ENCODE measurements around the gene UBXN6.

Gene UBXN6

DNA sequence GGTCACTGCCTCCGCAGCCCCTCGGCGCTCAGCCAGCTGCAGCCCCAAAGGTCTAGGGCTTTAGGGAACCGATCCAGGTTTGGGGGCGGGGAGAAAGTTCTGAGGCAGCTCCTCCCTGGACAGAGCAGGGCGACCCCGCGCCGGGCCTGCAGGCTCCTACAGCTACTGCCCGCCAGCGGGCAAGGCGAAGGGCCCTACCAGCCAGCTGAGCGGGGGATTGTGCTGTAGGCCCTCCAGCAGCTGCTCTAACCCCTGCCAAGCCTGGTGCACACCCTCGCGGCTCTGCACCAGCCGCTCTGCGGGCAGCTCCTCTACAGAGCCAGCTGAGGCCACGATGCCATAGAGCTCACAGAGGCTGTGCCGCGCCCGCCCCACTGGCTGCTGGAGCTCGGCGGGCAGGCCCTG lies 46.7 kb upstream of the UBXN6 start:
- H3K27me3 Mint-ChIP-seq (ENCODE audit: low read depth) = no peaks in the 10 kb centered on the region
- peaks cover 18% of the 10 kb centered on the region for H3K36me3 Mint-ChIP-seq (ENCODE audit: low read depth)
- TF ChIP-seq, protein P1, sequence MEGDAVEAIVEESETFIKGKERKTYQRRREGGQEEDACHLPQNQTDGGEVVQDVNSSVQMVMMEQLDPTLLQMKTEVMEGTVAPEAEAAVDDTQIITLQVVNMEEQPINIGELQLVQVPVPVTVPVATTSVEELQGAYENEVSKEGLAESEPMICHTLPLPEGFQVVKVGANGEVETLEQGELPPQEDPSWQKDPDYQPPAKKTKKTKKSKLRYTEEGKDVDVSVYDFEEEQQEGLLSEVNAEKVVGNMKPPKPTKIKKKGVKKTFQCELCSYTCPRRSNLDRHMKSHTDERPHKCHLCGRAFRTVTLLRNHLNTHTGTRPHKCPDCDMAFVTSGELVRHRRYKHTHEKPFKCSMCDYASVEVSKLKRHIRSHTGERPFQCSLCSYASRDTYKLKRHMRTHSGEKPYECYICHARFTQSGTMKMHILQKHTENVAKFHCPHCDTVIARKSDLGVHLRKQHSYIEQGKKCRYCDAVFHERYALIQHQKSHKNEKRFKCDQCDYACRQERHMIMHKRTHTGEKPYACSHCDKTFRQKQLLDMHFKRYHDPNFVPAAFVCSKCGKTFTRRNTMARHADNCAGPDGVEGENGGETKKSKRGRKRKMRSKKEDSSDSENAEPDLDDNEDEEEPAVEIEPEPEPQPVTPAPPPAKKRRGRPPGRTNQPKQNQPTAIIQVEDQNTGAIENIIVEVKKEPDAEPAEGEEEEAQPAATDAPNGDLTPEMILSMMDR (IDR thresholded peaks at IDR 0.05; ENCODE audit: unreplicated experiment in 3 of 3) = no peak
- no peak overlapping the region for H3K27ac Mint-ChIP-seq
- no peaks in the 10 kb centered on the region for H3K9me3 Mint-ChIP-seq
- no peak overlapping the region for H3K4me3 Mint-ChIP-seq
- no peaks in the 10 kb centered on the region for H3K4me1 Mint-ChIP-seq

DNA sequence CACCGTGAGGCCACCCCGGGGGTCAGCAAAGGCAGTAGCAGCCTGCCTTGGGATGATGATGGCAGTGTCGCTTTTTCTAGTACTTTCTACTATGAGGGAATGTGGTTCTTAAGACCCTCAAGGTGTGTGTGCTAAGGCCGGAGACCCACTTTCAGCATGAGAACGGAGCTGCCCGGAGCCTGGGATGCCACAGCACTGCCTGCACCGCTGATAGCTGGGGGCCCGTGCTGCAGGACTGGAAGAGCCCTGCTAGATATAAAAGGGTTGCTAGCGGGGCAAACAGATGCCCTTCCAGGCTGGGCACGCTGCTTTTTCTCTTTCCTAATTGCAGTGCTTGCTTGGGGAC lies 46.2 kb upstream of the UBXN6 start:
- no peaks in the 10 kb centered on the region for H3K4me1 Mint-ChIP-seq
- no peak overlapping the region for H3K4me3 Mint-ChIP-seq
- no peak overlapping the region for H3K27ac Mint-ChIP-seq
- H3K27me3 Mint-ChIP-seq (ENCODE audit: low read depth) = no peaks in the 10 kb centered on the region
- TF ChIP-seq, protein P1 (IDR thresholded peaks at IDR 0.05; ENCODE audit: unreplicated experiment in 3 of 3) = no peak
- H3K9me3 Mint-ChIP-seq = no peaks in the 10 kb centered on the region
- peaks cover 20% of the 10 kb centered on the region for H3K36me3 Mint-ChIP-seq (ENCODE audit: low read depth)

DNA sequence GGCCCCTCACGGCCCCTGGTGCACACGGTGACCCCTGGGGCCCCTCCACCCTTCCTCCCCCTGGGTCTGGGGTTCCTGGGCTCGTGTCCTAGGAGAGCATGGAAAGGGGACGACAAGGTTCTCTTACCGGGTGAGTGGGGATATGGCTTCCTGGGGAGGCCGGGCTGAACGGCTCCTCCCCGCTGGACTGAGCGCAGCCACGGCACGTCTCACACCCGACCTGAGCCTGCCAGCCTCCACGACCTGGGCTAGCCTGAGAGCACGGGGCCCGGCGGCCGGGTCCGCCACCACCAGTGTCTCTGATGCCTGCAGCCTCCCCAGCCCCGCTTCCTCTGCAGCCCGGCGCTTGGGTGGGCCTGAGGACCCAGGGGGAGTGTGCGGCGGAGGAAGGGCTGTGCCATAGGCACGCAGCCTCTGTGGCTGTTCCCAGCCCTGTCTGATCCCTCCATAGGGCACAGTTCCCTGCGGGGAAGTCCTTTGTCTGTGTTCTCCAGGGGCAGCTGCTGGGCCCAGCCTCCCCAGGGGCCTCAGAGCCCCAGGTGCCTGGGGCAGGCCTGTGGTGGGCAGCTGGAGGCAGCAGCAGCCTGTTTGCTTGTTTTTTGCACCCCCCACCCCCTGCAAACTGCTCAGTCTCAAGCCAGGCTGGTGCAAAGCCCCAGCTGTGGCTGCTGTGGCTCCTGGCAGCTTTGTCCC lies 45.7 kb upstream of the UBXN6 start:
- Mint-ChIP-seq H3K4me1 (no peaks in the 10 kb centered on the region), H3K4me3 (no peak overlapping the region), H3K27me3 (ENCODE audit: low read depth) (no peaks in the 10 kb centered on the region), H3K27ac (no peak overlapping the region), H3K36me3 (ENCODE audit: low read depth) (peaks cover 20% of the 10 kb centered on the region), H3K9me3 (no peaks in the 10 kb centered on the region)
- TF ChIP-seq, protein P1 (IDR thresholded peaks at IDR 0.05; ENCODE audit: unreplicated experiment in 3 of 3) = no peak

DNA sequence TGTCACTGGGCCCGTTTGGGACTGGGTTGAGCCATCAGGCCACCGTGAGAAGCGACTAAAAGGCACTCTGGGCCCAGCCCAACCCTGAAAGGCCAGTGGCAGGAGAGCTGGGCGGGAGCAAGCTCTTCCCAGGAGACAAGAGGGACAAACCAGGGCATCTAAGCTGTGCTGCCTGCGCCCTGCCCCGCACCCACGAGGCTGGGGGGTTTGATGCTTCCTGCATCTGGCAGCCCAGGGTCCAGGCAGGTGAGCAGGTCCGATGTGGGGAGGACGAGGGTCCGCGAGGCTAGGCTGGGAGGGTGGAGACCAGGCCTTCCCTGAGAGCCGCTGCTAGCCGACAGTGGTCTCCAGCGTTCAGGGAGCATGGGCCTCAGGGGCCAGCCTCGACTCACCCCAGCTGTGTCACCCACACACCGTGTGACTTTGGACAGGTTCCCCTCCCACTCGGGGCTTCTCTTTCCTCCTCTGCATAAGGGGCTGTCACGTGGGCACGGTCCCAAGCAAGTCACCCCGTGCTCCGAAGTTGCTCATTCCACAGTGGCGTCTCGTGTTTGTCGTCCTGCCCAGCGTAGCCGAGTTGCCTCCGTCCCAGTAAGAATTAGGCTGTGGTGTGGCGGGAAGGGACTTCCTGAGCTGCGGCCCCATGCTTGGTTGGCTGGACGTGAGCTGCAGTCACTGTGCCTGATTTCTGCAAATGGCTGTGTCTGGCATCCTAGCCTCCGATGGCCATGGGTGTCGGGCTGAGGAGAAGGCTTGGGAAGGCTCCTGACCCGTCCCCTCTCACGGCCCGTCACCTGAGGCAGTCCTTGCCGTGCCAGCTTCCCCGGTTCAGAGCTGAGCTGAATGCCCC lies 44.9 kb upstream of the UBXN6 start:
- Mint-ChIP-seq H3K36me3 (ENCODE audit: low read depth) (peaks cover 20% of the 10 kb centered on the region), H3K4me3 (no peak overlapping the region), H3K4me1 (no peaks in the 10 kb centered on the region), H3K27me3 (ENCODE audit: low read depth) (no peaks in the 10 kb centered on the region), H3K27ac (no peak overlapping the region), H3K9me3 (no peaks in the 10 kb centered on the region)
- TF ChIP-seq, protein P1 (IDR thresholded peaks at IDR 0.05; ENCODE audit: unreplicated experiment in 3 of 3) = no peak

DNA sequence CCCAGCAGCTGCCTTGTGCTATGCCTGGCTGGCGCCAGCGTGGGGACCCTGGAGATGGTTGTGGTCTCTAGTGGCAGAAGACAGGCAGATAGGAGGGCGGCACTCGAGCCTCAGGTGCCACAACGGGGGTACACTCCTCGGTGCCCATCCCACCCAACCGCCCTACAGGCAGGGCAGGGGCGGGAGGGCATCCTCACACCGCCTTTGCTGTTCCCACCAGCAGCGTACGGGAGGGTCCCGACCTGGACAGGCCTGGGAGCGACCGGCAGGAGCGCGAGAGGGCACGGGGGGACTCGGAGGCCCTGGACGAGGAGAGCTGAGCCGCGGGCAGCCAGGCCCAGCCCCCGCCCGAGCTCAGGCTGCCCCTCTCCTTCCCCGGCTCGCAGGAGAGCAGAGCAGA lies 44.1 kb upstream of the UBXN6 start:
- TF ChIP-seq, protein P1 (IDR thresholded peaks at IDR 0.05; ENCODE audit: unreplicated experiment in 3 of 3) = no peak
- H3K27ac Mint-ChIP-seq = no peak overlapping the region
- no peaks in the 10 kb centered on the region for H3K27me3 Mint-ChIP-seq (ENCODE audit: low read depth)
- no peaks in the 10 kb centered on the region for H3K4me1 Mint-ChIP-seq
- H3K4me3 Mint-ChIP-seq = no peak overlapping the region
- no peaks in the 10 kb centered on the region for H3K9me3 Mint-ChIP-seq
- H3K36me3 Mint-ChIP-seq (ENCODE audit: low read depth) = peaks cover 19% of the 10 kb centered on the region
